WI38 (cell line): ENCODE measurements around the gene CTNNAL1.

Experiments used
- H3K4me3 ChIP-seq: 2 replicates; pipeline ENCODE4 v1.5.1; 2011; ENCODE audit warnings: low read depth, mild to moderate bottlenecking, control low read depth, low read length
- TF ChIP-seq, protein P1 (sequence below): IDR thresholded peaks from 2 replicates; pipeline ENCODE4 v1.5.1; 2012; ENCODE audit warnings: low read depth, mild to moderate bottlenecking, control low read depth, low read length

CTNNAL1 gene

GRCh38 chr9:108950168-108950567 is 63.1 kb downstream of the CTNNAL1 start:
- H3K4me3 ChIP-seq = no peak overlapping the region
- TF ChIP-seq, protein P1, sequence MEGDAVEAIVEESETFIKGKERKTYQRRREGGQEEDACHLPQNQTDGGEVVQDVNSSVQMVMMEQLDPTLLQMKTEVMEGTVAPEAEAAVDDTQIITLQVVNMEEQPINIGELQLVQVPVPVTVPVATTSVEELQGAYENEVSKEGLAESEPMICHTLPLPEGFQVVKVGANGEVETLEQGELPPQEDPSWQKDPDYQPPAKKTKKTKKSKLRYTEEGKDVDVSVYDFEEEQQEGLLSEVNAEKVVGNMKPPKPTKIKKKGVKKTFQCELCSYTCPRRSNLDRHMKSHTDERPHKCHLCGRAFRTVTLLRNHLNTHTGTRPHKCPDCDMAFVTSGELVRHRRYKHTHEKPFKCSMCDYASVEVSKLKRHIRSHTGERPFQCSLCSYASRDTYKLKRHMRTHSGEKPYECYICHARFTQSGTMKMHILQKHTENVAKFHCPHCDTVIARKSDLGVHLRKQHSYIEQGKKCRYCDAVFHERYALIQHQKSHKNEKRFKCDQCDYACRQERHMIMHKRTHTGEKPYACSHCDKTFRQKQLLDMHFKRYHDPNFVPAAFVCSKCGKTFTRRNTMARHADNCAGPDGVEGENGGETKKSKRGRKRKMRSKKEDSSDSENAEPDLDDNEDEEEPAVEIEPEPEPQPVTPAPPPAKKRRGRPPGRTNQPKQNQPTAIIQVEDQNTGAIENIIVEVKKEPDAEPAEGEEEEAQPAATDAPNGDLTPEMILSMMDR = no peak

GRCh38 chr9:108939975-108940374 is 73.3 kb downstream of the CTNNAL1 start:
- TF ChIP-seq, protein P1 = no peak
- no peak overlapping the region for H3K4me3 ChIP-seq

GRCh38 chr9:108937561-108938305 is 75.6 kb downstream of the CTNNAL1 start:
- TF ChIP-seq, protein P1 = no peak
- no peak overlapping the region for H3K4me3 ChIP-seq

DNA sequence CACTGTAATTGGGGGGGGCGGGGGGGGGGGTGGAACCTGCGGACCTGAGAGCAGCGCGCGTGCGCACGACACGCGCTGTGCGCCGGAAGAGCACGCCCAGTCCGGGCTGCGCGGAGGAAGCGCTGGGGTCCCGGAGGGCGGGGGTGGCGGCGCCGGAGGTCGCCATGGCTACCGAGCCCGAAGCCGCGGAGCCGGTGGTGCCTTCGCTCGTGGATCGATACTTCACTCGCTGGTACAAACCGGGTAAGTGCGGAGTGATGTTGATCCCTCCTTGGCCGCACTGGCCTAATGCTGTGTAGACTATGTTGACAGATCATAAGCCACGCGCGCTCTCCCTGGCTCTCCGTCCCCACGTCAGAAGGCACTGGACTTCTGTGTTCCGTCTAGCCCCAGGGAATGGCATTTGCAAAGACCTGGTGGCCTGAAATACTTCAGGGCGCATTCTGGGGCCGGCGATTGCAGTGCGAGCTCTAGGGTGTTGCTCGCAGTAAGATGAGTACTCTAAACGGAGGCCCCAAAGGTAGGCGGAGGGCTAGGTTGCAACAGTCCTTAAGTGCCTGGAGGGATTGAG is 78.9 kb downstream of the CTNNAL1 start, which contains the start of gene ABITRAM:
Gene ABITRAM, plus strand, starts transcription at position 78 of the 571 bp plus-strand sequence. Its CDS starts 87 bp downstream, at position 165.
- TF ChIP-seq, protein P1 = no peak
- H3K4me3 ChIP-seq = peak within 1 kb of the TSS; percentile 93

DNA sequence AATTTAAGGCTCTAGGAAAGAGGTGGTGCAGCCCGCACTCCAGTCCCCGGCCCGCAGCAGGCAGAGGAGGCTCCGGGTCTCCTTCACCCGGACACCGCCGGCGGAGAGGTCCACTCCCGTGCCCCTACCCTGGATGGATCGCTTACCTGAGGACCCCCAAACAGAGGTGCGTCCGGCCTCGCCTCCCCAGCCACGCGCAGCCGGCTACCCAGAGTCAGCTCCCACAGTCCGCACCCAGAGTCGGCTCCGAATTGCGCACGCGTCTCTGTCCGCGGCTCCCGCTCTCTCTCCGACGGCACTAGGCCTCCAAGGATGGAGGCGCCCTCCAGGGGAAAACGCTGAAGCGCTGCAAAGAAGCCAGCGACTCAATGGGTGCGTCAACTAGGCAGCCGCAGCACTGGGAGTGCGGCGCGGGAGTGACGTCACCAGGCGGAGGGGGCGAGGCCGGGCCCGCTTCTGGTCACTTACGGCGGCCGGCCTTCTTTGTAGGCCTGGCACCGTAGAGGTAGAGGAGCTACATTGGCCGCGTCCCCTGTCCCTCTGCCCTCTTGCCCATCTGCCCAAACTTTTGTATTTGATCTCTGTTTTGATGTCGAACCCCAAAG is 79.5 kb downstream of the CTNNAL1 start, which contains the start of gene ELP1:
Gene ELP1, minus strand, starts transcription at position 407 of the 605 bp plus-strand sequence. CDS start 2,978 bp downstream, outside the sequence.
- TF ChIP-seq, protein P1 = no peak
- peak within 1 kb of the TSS; percentile 93 for H3K4me3 ChIP-seq

GRCh38 chr9:108933231-108933717 is 80.0 kb downstream of the CTNNAL1 start:
- TF ChIP-seq, protein P1 = no peak

DNA sequence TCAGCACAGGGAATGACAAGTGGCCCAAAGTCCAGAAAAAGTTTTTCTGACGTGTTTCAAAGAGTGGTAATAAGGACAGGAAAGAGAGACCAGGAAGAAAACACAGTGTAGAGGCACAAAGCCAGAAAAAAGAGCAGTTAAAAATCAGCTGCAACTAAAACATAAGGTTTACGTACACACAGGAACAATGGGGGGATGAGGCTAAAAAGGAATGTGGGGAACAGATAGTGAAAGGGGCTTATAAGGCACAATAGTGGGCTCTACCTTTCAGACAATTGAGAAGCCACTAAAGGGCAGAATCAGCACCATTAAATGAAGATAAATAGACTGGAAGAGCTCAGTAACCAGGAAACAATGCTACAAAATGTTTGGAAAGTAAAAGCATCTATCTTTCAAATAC is 84.9 kb downstream of the CTNNAL1 start:
- TF ChIP-seq, protein P1 = no peak
- no peak overlapping the region for H3K4me3 ChIP-seq

More at GRCh38 chr9:108933231-108933717, 80.0 kb downstream of the CTNNAL1 start:
- peak overlapping the region; percentile 93 for H3K4me3 ChIP-seq
